Measurements from ENCODE around the gene PITX1.
"Not testable (repeated sequence)": the region's sequence is repeated elsewhere in the genome, so short reads cannot be mapped to it uniquely, and the experiment has no call there.

Gene PITX1

DNA sequence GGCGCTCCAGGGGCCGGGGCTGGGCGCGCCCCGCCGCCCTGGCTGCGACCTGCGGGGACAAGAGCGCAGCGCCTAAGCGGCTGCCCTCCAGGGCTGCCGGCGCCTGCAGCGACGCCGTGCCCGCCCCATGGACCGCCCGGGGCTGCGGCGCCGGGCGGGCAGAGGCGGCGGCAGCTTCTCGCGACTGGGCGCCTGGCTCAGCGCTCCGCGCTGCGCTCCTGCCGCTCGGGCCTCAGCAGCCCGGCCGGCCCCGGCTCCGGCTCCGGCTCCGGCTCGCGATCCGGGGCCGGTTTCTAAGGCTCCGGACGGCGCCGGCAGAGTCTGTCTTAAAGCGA is at the start of gene PITX1:
TSS of gene PITX1 (minus strand) at position 328 of the 335 bp plus-strand sequence. CDS start 347 bp downstream, outside the sequence.
- DNase-seq (ENCODE audit: low spot score) = no peak

DNA sequence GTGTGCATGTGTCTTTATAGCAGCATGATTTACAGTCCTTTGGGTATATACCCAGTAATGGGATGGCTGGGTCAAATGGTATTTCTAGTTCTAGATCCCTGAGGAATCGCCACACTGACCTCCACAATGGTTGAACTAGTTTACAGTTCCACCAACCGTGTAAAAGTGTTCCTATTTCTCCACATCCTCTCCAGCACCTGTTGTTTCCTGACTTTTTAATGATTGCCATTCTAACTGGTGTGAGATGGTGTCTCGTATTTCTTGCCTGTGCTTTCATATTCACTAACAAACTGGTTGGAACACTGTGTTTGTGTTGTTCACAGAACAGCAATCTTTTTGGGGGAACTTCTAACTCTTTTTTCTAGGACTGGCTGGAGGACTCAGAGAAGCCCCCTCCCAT is 49.3 kb upstream of the PITX1 start:
- DNase-seq (ENCODE audit: low spot score) = not testable (repeated sequence)

DNA sequence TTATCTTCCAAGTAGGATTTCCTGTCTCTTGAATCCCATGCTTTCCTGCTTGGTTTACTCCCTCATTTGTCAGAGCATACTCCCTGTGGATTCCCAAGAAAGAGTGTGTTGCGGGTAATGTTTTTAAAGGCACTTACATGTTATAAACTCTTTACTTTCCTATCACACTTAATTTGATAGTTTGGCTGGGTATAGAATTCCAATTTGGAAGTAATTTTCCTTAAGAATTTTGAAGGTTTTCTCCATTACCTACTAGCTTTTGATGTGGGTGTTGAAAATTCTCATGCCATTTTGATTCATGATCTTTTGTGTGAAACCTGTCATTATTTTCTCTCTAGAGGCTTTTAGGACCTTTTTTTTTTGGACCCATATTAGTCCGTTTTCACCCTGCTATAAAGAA is 47.2 kb upstream of the PITX1 start:
- no peak for DNase-seq (ENCODE audit: low spot score)

DNA sequence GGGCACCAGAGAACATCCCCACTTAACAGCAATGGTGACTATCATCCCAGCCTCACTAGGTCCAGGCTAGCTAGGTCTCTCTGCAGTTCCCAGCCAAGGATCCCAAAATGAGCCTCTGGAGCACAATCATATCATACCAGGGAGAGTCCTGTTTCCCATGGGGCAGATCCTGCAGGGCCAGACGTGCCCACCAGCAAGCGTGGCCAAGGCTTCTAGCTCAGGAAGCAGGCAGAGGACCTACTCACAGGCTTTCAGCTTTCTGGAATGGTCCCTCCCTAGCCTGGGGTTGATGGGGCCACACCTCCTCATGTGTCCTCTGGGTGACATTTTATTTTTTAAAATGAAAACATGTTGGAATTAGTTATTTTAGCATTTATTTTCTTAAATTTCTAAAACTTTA is 45.7 kb upstream of the PITX1 start:
- no peak for DNase-seq (ENCODE audit: low spot score)

- DNase-seq (ENCODE audit: low spot score) = no peak
These were observed 45.2 kb upstream of the PITX1 start for GRCh38 chr5:135079099-135079681.

GRCh38 chr5:135076801-135077200 is 42.8 kb upstream of the PITX1 start:
- DNase-seq (ENCODE audit: low spot score) = peak; percentile 34

- no peak for DNase-seq (ENCODE audit: low spot score)
These were observed 42.0 kb upstream of the PITX1 start for GRCh38 chr5:135076051-135076491.

- DNase-seq (ENCODE audit: low spot score) = peak; percentile 48
These were observed 41.6 kb upstream of the PITX1 start for GRCh38 chr5:135075621-135076020.

- DNase-seq (ENCODE audit: low spot score) = no peak
These were observed 39.8 kb upstream of the PITX1 start for GRCh38 chr5:135073761-135074345.

- peak; percentile 61 for DNase-seq (ENCODE audit: low spot score)
These were observed 38.6 kb upstream of the PITX1 start for GRCh38 chr5:135072387-135073281.

GRCh38 chr5:135071311-135071710 is 37.3 kb upstream of the PITX1 start:
- DNase-seq (ENCODE audit: low spot score) = no peak

GRCh38 chr5:135069895-135070657 is 36.0 kb upstream of the PITX1 start:
- no peak for DNase-seq (ENCODE audit: low spot score)

DNA sequence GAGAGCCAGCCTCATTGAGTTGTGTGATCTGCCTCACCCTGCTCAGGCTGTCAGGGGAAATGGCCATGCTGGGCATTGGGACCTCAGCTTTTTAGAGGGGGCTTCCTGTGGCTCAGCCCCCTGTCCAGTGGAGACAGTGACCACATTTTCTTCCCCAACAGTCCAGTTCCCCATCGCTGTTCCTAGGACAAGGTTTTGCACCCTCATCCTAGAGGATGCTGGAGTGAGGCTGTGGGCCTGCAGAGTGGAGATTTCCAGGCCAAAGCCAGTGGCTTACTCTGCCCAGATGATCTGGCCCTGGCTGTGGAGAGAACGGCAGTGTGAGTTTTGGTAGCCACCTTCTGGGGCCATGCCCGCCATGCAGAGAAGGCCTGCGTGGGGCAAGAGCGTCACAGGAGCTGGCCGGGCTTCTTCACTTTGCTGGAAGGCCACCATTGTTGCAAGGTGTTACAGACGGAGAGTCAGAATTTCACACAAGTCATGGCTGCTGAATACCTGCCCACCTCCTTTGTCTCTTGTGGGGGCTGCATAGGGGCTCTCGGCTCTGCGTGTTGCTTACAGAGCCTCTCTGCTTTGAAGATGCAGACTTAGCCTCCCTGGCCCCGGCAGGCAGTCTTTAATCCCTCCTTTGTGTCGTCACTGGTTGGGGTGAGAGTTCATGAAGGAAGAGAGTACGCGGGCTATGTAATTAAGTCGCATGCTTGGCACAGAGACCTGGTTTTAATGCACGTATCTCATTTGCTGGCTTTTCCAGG is 35.2 kb upstream of the PITX1 start:
- DNase-seq (ENCODE audit: low spot score) = no peak

DNA sequence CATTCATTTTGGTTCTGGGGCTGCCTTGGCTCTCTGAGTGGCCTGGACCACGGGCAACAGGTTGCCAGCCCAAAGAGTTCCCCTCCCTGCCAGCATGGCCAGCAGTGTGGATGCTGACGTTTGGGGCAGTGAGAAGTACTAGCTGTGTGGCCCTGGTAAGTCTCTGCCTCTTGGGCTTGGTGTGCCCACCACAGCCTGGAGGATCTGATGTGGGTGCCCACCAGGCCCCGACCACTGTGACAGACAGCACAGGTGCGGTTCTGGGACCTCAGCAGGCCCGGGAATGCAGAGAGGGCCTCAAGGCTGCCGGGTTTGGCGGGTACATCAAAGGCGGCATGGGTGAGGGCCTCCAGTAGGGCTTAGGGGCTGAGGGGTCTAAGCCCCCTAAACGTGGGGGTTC is 33.6 kb upstream of the PITX1 start:
- DNase-seq (ENCODE audit: low spot score) = no peak

GRCh38 chr5:135066781-135067180 is 32.8 kb upstream of the PITX1 start:
- DNase-seq (ENCODE audit: low spot score) = no peak

GRCh38 chr5:135065306-135066265 is 31.6 kb upstream of the PITX1 start:
- DNase-seq (ENCODE audit: low spot score) = no peak

GRCh38 chr5:135064235-135064570 is 30.2 kb upstream of the PITX1 start:
- no peak for DNase-seq (ENCODE audit: low spot score)

DNA sequence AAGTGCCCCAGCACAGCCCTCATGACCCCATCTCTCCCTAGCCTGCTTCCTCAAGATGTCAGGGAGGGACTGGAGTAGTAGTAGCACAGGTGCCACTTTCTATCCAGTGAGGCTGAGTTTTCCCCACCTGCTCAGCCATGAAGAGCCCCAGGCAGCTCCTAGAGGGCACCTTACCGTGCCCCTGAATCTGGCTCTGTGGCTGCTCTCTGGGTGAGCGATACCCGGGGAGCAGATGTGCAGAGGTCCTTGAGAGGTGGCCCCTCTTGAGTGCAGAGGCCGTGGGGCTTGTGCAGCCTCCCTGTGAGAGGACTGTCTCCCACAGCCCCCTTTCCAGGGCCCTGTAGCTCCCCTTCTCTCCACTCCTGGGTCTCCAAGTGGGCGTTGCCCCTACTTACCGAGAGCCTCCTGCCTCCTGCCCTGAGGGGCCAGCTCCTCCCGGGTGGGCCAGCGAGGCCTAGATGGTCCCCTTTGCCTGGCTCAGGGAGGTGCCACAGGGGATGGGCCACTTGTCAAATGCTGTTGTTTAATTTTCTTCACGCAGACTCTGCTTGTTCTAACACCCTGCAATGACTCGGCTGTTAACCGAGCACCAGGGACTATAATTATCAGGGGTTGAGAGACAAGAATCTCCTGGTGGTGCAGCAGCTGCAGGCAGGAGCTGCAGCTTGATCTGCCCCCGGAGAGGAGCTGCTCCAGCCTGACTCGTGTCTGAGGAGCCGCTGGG is 29.6 kb upstream of the PITX1 start:
- no peak for DNase-seq (ENCODE audit: low spot score)

DNA sequence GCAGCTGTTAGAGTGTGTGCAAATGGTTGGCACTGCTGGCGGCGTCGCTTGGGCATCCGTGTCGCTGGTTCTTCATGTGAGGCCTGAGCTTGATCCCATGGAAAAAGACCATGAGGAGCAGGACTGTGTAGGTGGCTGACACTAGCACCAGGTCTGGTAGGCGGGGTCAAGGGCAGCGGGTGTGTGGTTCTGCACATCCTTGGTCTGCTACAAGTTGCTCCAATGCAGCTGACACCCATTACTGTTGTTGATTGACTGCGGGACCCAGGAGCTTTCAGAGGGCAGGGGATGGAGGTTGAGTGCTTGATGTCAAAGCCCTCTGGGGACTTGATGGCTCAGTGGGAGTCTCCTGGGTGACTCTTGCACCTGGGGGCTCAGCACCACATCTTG is 29.0 kb upstream of the PITX1 start:
- DNase-seq (ENCODE audit: low spot score) = no peak

Data from left forelimb (tissue), 1 donor.